Measurements from ENCODE around the gene KCNJ12.

DNA sequence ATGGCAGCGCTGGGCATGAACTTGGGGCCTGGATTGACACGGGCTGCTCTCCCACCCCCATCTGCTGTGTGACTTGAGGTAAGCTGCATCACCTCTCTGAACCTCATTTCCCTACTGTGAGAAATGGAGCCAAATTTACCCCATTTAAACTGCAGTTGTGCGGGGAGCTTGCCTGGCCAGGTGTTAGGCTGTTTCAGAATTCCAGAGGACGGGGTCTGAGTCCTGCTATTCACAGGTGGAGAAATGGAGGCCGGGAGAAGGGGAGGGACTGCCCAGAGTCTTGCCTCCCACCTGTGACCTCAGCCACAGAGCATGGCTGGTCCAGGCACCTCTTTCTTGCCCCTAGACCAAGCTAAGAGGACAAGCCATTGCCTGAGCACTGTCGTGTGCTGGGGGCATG, 12.8 kb downstream of the KCNJ12 start:
- TF ChIP-seq POLR2A (IDR thresholded peaks at IDR 0.05; ENCODE audit: low read length), result no peak
- TF ChIP-seq, protein P1, sequence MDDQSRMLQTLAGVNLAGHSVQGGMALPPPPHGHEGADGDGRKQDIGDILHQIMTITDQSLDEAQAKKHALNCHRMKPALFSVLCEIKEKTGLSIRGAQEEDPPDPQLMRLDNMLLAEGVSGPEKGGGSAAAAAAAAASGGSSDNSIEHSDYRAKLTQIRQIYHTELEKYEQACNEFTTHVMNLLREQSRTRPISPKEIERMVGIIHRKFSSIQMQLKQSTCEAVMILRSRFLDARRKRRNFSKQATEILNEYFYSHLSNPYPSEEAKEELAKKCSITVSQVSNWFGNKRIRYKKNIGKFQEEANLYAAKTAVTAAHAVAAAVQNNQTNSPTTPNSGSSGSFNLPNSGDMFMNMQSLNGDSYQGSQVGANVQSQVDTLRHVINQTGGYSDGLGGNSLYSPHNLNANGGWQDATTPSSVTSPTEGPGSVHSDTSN (IDR thresholded peaks at IDR 0.05), result no peak
- TF ChIP-seq, protein P2, sequence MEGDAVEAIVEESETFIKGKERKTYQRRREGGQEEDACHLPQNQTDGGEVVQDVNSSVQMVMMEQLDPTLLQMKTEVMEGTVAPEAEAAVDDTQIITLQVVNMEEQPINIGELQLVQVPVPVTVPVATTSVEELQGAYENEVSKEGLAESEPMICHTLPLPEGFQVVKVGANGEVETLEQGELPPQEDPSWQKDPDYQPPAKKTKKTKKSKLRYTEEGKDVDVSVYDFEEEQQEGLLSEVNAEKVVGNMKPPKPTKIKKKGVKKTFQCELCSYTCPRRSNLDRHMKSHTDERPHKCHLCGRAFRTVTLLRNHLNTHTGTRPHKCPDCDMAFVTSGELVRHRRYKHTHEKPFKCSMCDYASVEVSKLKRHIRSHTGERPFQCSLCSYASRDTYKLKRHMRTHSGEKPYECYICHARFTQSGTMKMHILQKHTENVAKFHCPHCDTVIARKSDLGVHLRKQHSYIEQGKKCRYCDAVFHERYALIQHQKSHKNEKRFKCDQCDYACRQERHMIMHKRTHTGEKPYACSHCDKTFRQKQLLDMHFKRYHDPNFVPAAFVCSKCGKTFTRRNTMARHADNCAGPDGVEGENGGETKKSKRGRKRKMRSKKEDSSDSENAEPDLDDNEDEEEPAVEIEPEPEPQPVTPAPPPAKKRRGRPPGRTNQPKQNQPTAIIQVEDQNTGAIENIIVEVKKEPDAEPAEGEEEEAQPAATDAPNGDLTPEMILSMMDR (IDR thresholded peaks at IDR 0.05), result no peak
- TF ChIP-seq MYC (IDR thresholded peaks at IDR 0.05; ENCODE audit: borderline replicate concordance, low read length), result no peak
- no peak for TF ChIP-seq MAFK (IDR thresholded peaks at IDR 0.05; ENCODE audit: partially characterized antibody)
- no peak for TF ChIP-seq ESRRA (IDR thresholded peaks at IDR 0.05; ENCODE audit: borderline replicate concordance, low read length)
- no peak for TF ChIP-seq NFE2L2 (conservative IDR thresholded peaks at IDR 0.05; ENCODE audit: low read length)
- TF ChIP-seq, protein P3, sequence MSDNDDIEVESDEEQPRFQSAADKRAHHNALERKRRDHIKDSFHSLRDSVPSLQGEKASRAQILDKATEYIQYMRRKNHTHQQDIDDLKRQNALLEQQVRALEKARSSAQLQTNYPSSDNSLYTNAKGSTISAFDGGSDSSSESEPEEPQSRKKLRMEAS (IDR thresholded peaks at IDR 0.05), result no peak
- TF ChIP-seq, protein P4, sequence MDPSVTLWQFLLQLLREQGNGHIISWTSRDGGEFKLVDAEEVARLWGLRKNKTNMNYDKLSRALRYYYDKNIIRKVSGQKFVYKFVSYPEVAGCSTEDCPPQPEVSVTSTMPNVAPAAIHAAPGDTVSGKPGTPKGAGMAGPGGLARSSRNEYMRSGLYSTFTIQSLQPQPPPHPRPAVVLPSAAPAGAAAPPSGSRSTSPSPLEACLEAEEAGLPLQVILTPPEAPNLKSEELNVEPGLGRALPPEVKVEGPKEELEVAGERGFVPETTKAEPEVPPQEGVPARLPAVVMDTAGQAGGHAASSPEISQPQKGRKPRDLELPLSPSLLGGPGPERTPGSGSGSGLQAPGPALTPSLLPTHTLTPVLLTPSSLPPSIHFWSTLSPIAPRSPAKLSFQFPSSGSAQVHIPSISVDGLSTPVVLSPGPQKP (IDR thresholded peaks at IDR 0.05; ENCODE audit: low read depth, low read length), result no peak
- TF ChIP-seq MAZ (IDR thresholded peaks at IDR 0.05; ENCODE audit: borderline replicate concordance, low read depth, low read length), result no peak

Data from A549 (cell line).